A549 treated with Hydrocortisone at 1 μM for 4 hours (cell line): Measurements from ENCODE around the gene RPS3A. TPM values are rescaled to one million over a fixed set of nuclear protein-coding genes. Genes with fewer than 3 reads are reported as not detected.

Experiments
- total RNA-seq: library from RNA; stranded (reverse); fragments of 200-300 nt; extraction: Qiagen RNA extraction; gene quantifications from 5 replicates; pipeline ENCODE4 v1.2.3, GENCODE V29; 2022

RPS3A gene
- 1,690 to 1,770 TPM (median 1,716 TPM) in 5 replicates for total RNA-seq

DNA sequence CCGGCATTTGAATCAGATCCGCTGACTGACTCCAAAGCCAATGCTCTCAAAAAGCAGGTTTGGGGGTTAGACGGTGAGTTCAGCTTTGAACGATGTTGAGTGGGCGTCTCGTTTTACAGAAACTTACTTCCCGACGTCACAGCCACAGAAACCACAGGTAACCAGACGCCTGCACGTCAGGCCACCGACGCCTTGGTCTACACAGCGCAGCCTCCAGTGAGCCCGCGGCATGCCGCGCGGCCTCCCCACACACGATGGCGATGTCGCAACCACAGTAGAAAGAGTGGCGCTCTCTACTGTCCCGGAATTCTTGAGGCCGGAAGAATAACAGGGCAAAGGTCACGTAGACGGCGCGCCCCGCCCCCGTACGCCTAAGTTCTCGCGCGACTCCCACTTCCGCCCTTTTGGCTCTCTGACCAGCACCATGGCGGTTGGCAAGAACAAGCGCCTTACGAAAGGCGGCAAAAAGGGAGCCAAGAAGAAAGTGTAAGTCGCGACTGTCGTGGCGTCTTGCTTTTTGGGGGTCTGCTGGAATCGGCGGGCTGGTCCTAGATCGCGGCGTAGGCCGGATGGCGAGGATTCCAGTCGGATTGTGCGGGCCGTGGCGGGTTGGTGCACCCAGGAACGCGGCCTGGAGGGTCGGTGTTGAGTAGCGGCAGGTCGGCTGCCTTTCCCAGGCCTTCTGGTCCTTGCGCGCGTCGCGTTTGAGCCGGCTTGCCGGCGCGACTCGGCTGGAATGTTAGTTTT lies at the start of gene RPS3A:
RPS3A (plus strand) TSS at position 400 of the 747 bp plus-strand sequence; CDS start at position 425, 25 bp downstream.

Other genes with a start within 250 kb of the RPS3A start
- gene LRBA, start 84.3 kb upstream of the RPS3A start, total RNA-seq, result 5.6 to 9.7 TPM (median 6.9 TPM) in 5 replicates
- not detected in 5 replicates for gene PRSS48, start 177.5 kb downstream of the RPS3A start, total RNA-seq
- 21.7 to 25.8 TPM (median 23.5 TPM) in 5 replicates for gene SH3D19, start 226.0 kb downstream of the RPS3A start, total RNA-seq